ENCODE data around the gene ANKRD61.
"Not testable (repeated sequence)": the region's sequence is repeated elsewhere in the genome, so short reads cannot be mapped to it uniquely, and the experiment has no call there.

ANKRD61 gene

GRCh38 chr7:6032167-6032566 is 991 bp downstream of the ANKRD61 start:
- no peak for DNase-seq

GRCh38 chr7:6032641-6033040 is 1.5 kb downstream of the ANKRD61 start:
- DNase-seq, result no peak

GRCh38 chr7:6035165-6035564 is 4.0 kb downstream of the ANKRD61 start:
- DNase-seq, result no peak

- DNase-seq, result no peak
These were observed 4.5 kb downstream of the ANKRD61 start for GRCh38 chr7:6035686-6036085.

GRCh38 chr7:6049780-6050179 is 18.6 kb downstream of the ANKRD61 start:
- no peak for DNase-seq

- DNase-seq, result not testable (repeated sequence)
These were observed 20.0 kb downstream of the ANKRD61 start for GRCh38 chr7:6051185-6051584.

GRCh38 chr7:6056616-6057015 is 25.4 kb downstream of the ANKRD61 start:
- DNase-seq, result peak; percentile 15

- no peak for DNase-seq
These were observed 26.3 kb downstream of the ANKRD61 start for GRCh38 chr7:6057316-6058129.

- DNase-seq, result not testable (repeated sequence)
These were observed 28.8 kb downstream of the ANKRD61 start for GRCh38 chr7:6059941-6060340.

- DNase-seq, result no peak
These were observed 40.2 kb downstream of the ANKRD61 start for GRCh38 chr7:6071406-6071805.

- DNase-seq, result no peak
These were observed 43.6 kb downstream of the ANKRD61 start for GRCh38 chr7:6074612-6075380.

- no peak for DNase-seq
These were observed 47.4 kb downstream of the ANKRD61 start for GRCh38 chr7:6078548-6078947.

GRCh38 chr7:6083047-6083446 is 51.9 kb downstream of the ANKRD61 start:
- DNase-seq, result not testable (repeated sequence)

Data from activated CD4-positive, alpha-beta T cell treated with anti-CD3 and anti-CD28 coated beads, Interleukin-2, amount 50 U/mL, for 16 hours (primary cell).